Psoas muscle (tissue), 8 donors: ENCODE data around the gene RPL38. TPM values are rescaled to one million over a fixed set of nuclear protein-coding genes. Genes with fewer than 3 reads are reported as not detected.

Experiments used
- ATAC-seq, 4 donors: fragments of 200-7000 bp; cut with Tn5 transposase; one replicate each; pipeline ENCODE4 v1.9.1; 2020; ENCODE audit warnings: moderate library complexity in 3 of 4, mild to moderate bottlenecking in 2 of 4
- DNase-seq, 2 donors: peaks; one replicate each; pipeline ENCODE4 v3.0.0-alpha.2; 2020
- H3K27ac ChIP-seq: fragments of 200-600 bp; one replicate; pipeline ENCODE4 v1.8.0; 2022
- H3K27me3 ChIP-seq, 3 donors: fragments of 200-600 bp in 1 of 3; one replicate each; pipeline versions ENCODE4 v1.6.1 to v1.8.0; 2013 to 2022; ENCODE audit warnings: low read length in 2 of 3, mild to moderate bottlenecking in 2 of 3, moderate library complexity in 1 of 3; ENCODE audit not compliant: insufficient read depth in 3 of 3
- H3K36me3 ChIP-seq, 2 donors: fragments of 200-600 bp in 1 of 2; one replicate each; pipeline versions ENCODE4 v1.6.1 to v1.8.0; 2013 to 2022; ENCODE audit warnings: low read depth in 1 of 2, mild to moderate bottlenecking in 1 of 2, moderate library complexity in 1 of 2; ENCODE audit not compliant: insufficient read depth in 1 of 2
- H3K4me1 ChIP-seq: fragments of 200-600 bp; one replicate; pipeline ENCODE4 v1.8.0; 2022
- H3K4me3 ChIP-seq: fragments of 200-600 bp; one replicate; pipeline ENCODE4 v1.8.0; 2022; ENCODE audit warnings: mild to moderate bottlenecking
- H3K9me3 ChIP-seq: fragments of 200-600 bp; one replicate; pipeline ENCODE4 v1.8.0; 2022
- WGBS, 3 donors: extraction: QIAGEN DNeasy Blood & Tissue Kit; methylation state at CpG; one replicate each; pipeline versions ENCODE4 v1.1.6 to v1.1.7; 2013; 5-methylcytosine and 5-hydroxymethylcytosine counted together
- intact Hi-C, 2 donors: fragments of 100-400 bp; cut with DNase I; formaldehyde crosslinking; loops; one replicate each; pipeline versions ENCODE4 v1.11.0 to v1.14.2; 2022
- polyA plus RNA-seq, 3 donors: library from polyadenylated mRNA; stranded (reverse); fragments of 200-250 nt; gene quantifications; one replicate each; pipeline ENCODE4 v1.2.3, GENCODE V29; 2013
- total RNA-seq, 4 donors: library from RNA; stranded (reverse); fragmentation: NEBNext Ultra II Directional in 2 of 4; extraction: Animal tissue kit (Norgen Biotek cat#: 25700) in 2 of 4; gene quantifications; one replicate each; pipeline versions ENCODE4 v1.2.1 to v1.2.4, GENCODE V29; 2021 to 2023
- TF ChIP-seq, protein P1 (sequence below): fragments of 200-600 bp; IDR thresholded peaks from one replicate; pipeline ENCODE4 v1.8.0; 2022; ENCODE audit warnings: antibody characterized with exemption
- donor health status: healthy with polysubstance abuse.
- donor health status: DM: no; HTN: no; CAD: no; lungs with moderate emphysema.
- donor health status: Bipolar disorder and iron deficiency.
- donor health status: healthy.
- donor health status: DM: yes; HTN: yes; CAD: no.
- donor health status: DM: no; HTN: no; CAD: no.
- donor health status: DM: no; HTN: no; CAD: no.
- donor health status: DM: yes; HTN: yes; CAD: no.

The RPL38 gene
- total and polyA plus RNA-seq, 7 donors = 1,032 to 1,956 (median 1,360) TPM

DNA sequence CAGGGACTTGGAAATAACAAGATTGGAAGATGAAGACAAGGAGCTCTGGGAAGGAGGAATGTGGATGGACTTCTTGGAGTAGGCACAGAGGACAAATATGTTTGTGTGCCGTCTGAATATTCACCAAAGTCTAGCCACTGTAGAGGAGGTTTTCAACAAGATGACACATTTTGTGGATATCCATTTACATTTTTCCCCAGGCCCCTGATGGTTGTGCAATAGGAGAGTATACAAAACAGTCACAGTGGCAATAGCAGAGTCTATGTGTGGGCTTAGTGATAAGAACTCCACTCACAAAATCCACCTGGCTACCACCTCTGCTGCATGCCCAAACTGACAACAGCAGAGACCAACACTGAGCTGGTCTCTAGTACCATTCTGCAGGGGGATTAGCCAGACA, 32.6 kb upstream of the RPL38 start:
- no peak for ATAC-seq
- Histone ChIP-seq H3K27ac (no peak overlapping the region), H3K4me3 (no peak overlapping the region), H3K27me3 (peaks cover 0 to 9% (median 0%) of the 10 kb centered on the region in 3 donors), H3K9me3 (no peaks in the 10 kb centered on the region), H3K4me1 (no peaks in the 10 kb centered on the region), H3K36me3 (no peaks in the 10 kb centered on the region)
- no peak for DNase-seq
- TF ChIP-seq, protein P1, sequence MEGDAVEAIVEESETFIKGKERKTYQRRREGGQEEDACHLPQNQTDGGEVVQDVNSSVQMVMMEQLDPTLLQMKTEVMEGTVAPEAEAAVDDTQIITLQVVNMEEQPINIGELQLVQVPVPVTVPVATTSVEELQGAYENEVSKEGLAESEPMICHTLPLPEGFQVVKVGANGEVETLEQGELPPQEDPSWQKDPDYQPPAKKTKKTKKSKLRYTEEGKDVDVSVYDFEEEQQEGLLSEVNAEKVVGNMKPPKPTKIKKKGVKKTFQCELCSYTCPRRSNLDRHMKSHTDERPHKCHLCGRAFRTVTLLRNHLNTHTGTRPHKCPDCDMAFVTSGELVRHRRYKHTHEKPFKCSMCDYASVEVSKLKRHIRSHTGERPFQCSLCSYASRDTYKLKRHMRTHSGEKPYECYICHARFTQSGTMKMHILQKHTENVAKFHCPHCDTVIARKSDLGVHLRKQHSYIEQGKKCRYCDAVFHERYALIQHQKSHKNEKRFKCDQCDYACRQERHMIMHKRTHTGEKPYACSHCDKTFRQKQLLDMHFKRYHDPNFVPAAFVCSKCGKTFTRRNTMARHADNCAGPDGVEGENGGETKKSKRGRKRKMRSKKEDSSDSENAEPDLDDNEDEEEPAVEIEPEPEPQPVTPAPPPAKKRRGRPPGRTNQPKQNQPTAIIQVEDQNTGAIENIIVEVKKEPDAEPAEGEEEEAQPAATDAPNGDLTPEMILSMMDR = no peak
- intact Hi-C loops = loop anchor here in 1 of 2 donors (10.0 kb wide), 1 partner anchor 516 kb away; no protein-coding TSS in a partner anchor
- WGBS, 3 donors = 64 to 71% (median 67%) methylated on average over 1 of the region's 1 CpG

DNA sequence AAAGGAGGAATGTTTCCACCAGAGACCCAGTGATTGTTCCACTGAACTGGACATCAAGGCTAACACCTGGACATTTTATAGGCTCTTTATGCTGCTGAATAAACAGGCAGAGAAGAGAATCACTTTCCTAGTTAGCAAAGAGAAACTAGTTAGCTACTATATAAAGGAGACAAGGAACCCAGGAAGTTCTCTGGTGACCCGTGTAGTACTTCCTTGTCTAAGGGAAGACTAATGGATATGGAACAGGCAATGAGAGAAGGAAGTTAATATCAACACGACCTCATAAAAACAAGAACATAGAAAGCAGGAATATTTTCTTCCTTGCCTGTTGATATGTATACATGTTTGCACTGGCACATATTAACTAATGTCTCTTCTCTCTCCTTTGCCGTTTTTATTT, 30.8 kb upstream of the RPL38 start:
- H3K27me3 ChIP-seq = peaks cover 0 to 12% (median 0%) of the 10 kb centered on the region in 3 donors
- TF ChIP-seq, protein P1 = no peak
- DNase-seq = no peak

GRCh38 chr17:74176546-74177001, 26.9 kb upstream of the RPL38 start:
- peak in 1 of 2 donors; percentile 61 for DNase-seq
- Histone ChIP-seq H3K27ac (no peak overlapping the region), H3K4me1 (no peaks in the 10 kb centered on the region), H3K27me3 (peaks cover 0 to 21% (median 6%) of the 10 kb centered on the region in 3 donors), H3K9me3 (no peaks in the 10 kb centered on the region), H3K4me3 (no peak overlapping the region), H3K36me3 (no peaks in the 10 kb centered on the region)
- intact Hi-C loops = loop anchor here (2.0 to 10.0 kb wide), 2 partner anchors 522 to 748 kb away; no protein-coding TSS in a partner anchor
- 42 to 47% (median 44%) methylated on average over 10 of the region's 10 CpGs for WGBS, 3 donors
- ATAC-seq = peak; percentile 64 to 81 (median 80)
- TF ChIP-seq, protein P1 = peak; percentile 75

More for the DNA sequence above, 30.8 kb upstream of the RPL38 start:
- 52 to 55% (median 54%) methylated on average over 3 of the region's 3 CpGs for whole genome bisulfite sequencing, 3 donors
- ATAC-seq = no peak
- intact Hi-C loops = loop anchor here in 1 of 2 donors (10.0 kb wide), 1 partner anchor 518 kb away; no protein-coding TSS in a partner anchor
- H3K27ac ChIP-seq = no peak overlapping the region
- H3K4me1 ChIP-seq = no peaks in the 10 kb centered on the region
- no peak overlapping the region for H3K4me3 ChIP-seq
- no peaks in the 10 kb centered on the region for H3K9me3 ChIP-seq
- no peaks in the 10 kb centered on the region for H3K36me3 ChIP-seq

DNA sequence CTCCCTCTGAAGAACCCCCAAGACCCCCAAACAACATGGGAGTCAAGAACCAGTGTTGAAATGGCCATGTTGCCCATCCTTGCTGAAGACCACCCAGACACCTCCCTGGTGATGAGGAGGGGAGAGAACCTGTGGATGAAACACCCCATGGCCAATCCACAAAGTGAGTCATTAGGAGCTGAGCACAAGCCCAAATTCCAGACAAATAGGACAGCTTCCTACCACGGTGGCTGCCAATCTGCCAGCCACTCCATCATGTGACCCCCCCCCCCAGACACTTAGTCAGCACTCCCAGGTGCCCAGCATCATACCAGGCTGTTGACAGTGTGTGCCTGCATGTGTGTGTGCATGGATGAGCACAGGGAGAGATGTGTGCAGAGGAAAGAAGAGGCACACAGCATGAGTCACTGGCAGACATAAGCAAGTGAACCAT, 26.4 kb upstream of the RPL38 start:
- Histone ChIP-seq H3K27me3 (peaks cover 0 to 22% (median 6%) of the 10 kb centered on the region in 3 donors), H3K4me3 (no peak overlapping the region), H3K9me3 (no peaks in the 10 kb centered on the region), H3K4me1 (no peaks in the 10 kb centered on the region), H3K27ac (no peak overlapping the region), H3K36me3 (no peaks in the 10 kb centered on the region)
- 0 to 9% (median 5%) methylated on average over 1 of the region's 1 CpG for WGBS, 3 donors
- ATAC-seq (peak in 3 of 4 donors; percentile 19 to 47 (median 32)), DNase-seq (no peak)
- TF ChIP-seq, protein P1 = no peak
- intact Hi-C loops = loop anchor here (2.0 to 10.0 kb wide), 2 partner anchors 522 to 748 kb away; no protein-coding TSS in a partner anchor
